Keratinocyte (primary cell): ENCODE measurements around the gene SPDYE4. TPM values are rescaled to one million over a fixed set of nuclear protein-coding genes. Genes with fewer than 3 reads are reported as not detected.

Source experiments
- DNase-seq: peaks from one replicate; pipeline ENCODE4 v3.0.0-alpha.2; 2011; ENCODE audit warnings: low read depth, missing footprints, low spot score
- FAIRE-seq: peaks from 2 replicates; lab custom pipeline; 2011; peaks lifted over from hg19 to GRCh38; lab: Jason Lieb, UNC
- H2AFZ ChIP-seq: 2 replicates; pipeline ENCODE4 v1.6.0; 2012; ENCODE audit warnings: low read length, control low read depth, inconsistent platforms; ENCODE audit not compliant: control insufficient read depth
- H3K27ac ChIP-seq: 2 replicates; pipeline ENCODE4 v1.5.1; 2011; ENCODE audit warnings: low read length; ENCODE audit not compliant: control insufficient read depth, insufficient read depth
- H3K27me3 ChIP-seq: 3 replicates; pipeline ENCODE4 v1.6.0; 2011; ENCODE audit warnings: low read length; ENCODE audit not compliant: control insufficient read depth, insufficient read depth; ENCODE audit errors: extremely low read depth
- H3K36me3 ChIP-seq, 2 experiments: 2 replicates in 1 of 2; 3 replicates in 1 of 2; pipeline ENCODE4 v1.5.1; 2011; ENCODE audit warnings: low read length in 2 of 2, mild to moderate bottlenecking in 1 of 2; ENCODE audit not compliant: control insufficient read depth in 2 of 2, insufficient read depth in 2 of 2; ENCODE audit errors: extremely low read depth in 1 of 2
- H3K4me1 ChIP-seq: 3 replicates; pipeline ENCODE4 v1.5.1; 2011; ENCODE audit warnings: low read length; ENCODE audit not compliant: control insufficient read depth, insufficient read depth; ENCODE audit errors: extremely low read depth
- H3K4me2 ChIP-seq: 3 replicates; pipeline ENCODE4 v1.6.0; 2011; ENCODE audit warnings: low read depth, low read length; ENCODE audit not compliant: control insufficient read depth, insufficient read depth; ENCODE audit errors: extremely low read depth
- H3K4me3 ChIP-seq, 3 experiments: fragments of 200-600 bp in 1 of 3; sonication (generic) in 1 of 3; 2 replicates in 2 of 3; 3 replicates in 1 of 3; pipeline ENCODE4 v1.5.1; 2011 to 2016; ENCODE audit warnings: low read length in 3 of 3, mild to moderate bottlenecking in 3 of 3, control low read depth in 2 of 3, inconsistent platforms in 1 of 3, low read depth in 1 of 3, mixed read lengths in 1 of 3, mixed run types in 1 of 3, moderate library complexity in 1 of 3; ENCODE audit not compliant: control insufficient read depth in 2 of 3, insufficient read depth in 2 of 3; ENCODE audit errors: extremely low read depth in 1 of 3
- H3K79me2 ChIP-seq: 2 replicates; pipeline ENCODE4 v1.6.0; 2012; ENCODE audit warnings: low read length; ENCODE audit not compliant: control insufficient read depth, insufficient read depth
- H3K9ac ChIP-seq: 3 replicates; pipeline ENCODE4 v1.6.0; 2011; ENCODE audit warnings: low read length; ENCODE audit not compliant: control insufficient read depth, insufficient read depth; ENCODE audit errors: extremely low read depth
- H3K9me1 ChIP-seq: 3 replicates; pipeline ENCODE4 v1.6.0; 2011; ENCODE audit warnings: low read length; ENCODE audit not compliant: control insufficient read depth, insufficient read depth; ENCODE audit errors: extremely low read depth
- H3K9me3 ChIP-seq: 2 replicates; pipeline ENCODE4 v1.5.1; 2012; ENCODE audit warnings: low read depth, low read length; ENCODE audit not compliant: control insufficient read depth
- H4K20me1 ChIP-seq: 3 replicates; pipeline ENCODE4 v1.6.0; 2011; ENCODE audit warnings: low read length; ENCODE audit not compliant: control insufficient read depth, insufficient read depth; ENCODE audit errors: extremely low read depth
- CTCF ChIP-seq, 3 experiments: IDR thresholded peaks in 1 of 3; conservative IDR thresholded peaks in 1 of 3; optimal IDR thresholded peaks in 1 of 3; 2 replicates in 2 of 3; 3 replicates in 1 of 3; pipeline versions ENCODE3 to v1.5.1; 2011; ENCODE audit warnings: low read length in 3 of 3, mild to moderate bottlenecking in 3 of 3, moderate library complexity in 2 of 3, control low read depth in 1 of 3, inconsistent platforms in 1 of 3; ENCODE audit not compliant: insufficient read depth in 2 of 3; ENCODE audit errors: extremely low read depth in 1 of 3
- EZH2 ChIP-seq: IDR thresholded peaks from one replicate; pipeline ENCODE4 v1.6.1; 2012; ENCODE audit warnings: inconsistent platforms, mild to moderate bottlenecking, low read length, moderate library complexity
- dilution Hi-C: fragments of 300-500 bp; cut with MboI; formaldehyde crosslinking; loops from one replicate; pipeline ENCODE4 v1.7.0; 2020; ENCODE audit warnings: low sequenced_read_pairs; ENCODE audit not compliant: extremely low pct_ligation_motif_present
- polyA plus RNA-seq, 5 experiments: library from polyadenylated mRNA; depleted of rRNA in 3 of 5; stranded (reverse) in 3 of 5; stranded (forward) in 1 of 5; unstranded in 1 of 5; fragments of >200 nt; gene quantifications; 1 replicate in 1 of 5; 2 replicates in 3 of 5; 3 replicates in 1 of 5; pipeline versions ENCODE4 v1.2.1 to v1.2.3, GENCODE V29; 2011 to 2012; ENCODE audit warnings: missing spikeins in 2 of 5, low read depth in 1 of 5, low replicate concordance in 1 of 5

The SPDYE4 gene
- polyA plus RNA-seq, 1 donor (not counting 4 experiments of a cell fraction or from before 2014, with no cell fraction given): not detected

GRCh38 chr17:8742274-8742673 is 16.1 kb downstream of the SPDYE4 start:
- no peak for FAIRE-seq

GRCh38 chr17:8741771-8742170 is 16.6 kb downstream of the SPDYE4 start:
- no peak overlapping the region for H3K9ac ChIP-seq
- H4K20me1 ChIP-seq: no peaks in the 10 kb centered on the region
- FAIRE-seq (no peak), DNase-seq (no peak)
- H2AFZ ChIP-seq: no peak overlapping the region
- TF ChIP-seq CTCF (optimal IDR thresholded peaks at IDR 0.05 in 1 of 3, IDR thresholded peaks at IDR 0.05 in 1 of 3, conservative IDR thresholded peaks at IDR 0.05 in 1 of 3; ENCODE audit: extremely low read depth in 1 of 3, insufficient read depth in 2 of 3, low read length in 3 of 3) (no peak), EZH2 (no peak)
- peaks cover 5% of the 10 kb centered on the region for H3K4me1 ChIP-seq
- dilution Hi-C loops: loop anchor here (25.0 kb wide), 1 partner anchor 104 kb away; the partner anchor contains the start of gene MYH10
- H3K79me2 ChIP-seq: no peaks in the 10 kb centered on the region
- no peaks in the 10 kb centered on the region for H3K9me1 ChIP-seq
- H3K27ac ChIP-seq: no peak overlapping the region
- peaks cover 10% of the 10 kb centered on the region for H3K27me3 ChIP-seq
- no peaks in the 10 kb centered on the region for H3K36me3 ChIP-seq
- H3K4me2 ChIP-seq: no peak overlapping the region
- H3K9me3 ChIP-seq: no peaks in the 10 kb centered on the region
- no peak overlapping the region for H3K4me3 ChIP-seq

More at GRCh38 chr17:8742274-8742673, 16.1 kb downstream of the SPDYE4 start:
- H3K9ac ChIP-seq: no peak overlapping the region
- dilution Hi-C loops: loop anchor here (25.0 kb wide), 1 partner anchor 105 kb away; the partner anchor contains the start of gene MYH10
- no peak for DNase-seq
- no peaks in the 10 kb centered on the region for H3K36me3 ChIP-seq
- no peak for TF ChIP-seq CTCF (optimal IDR thresholded peaks at IDR 0.05 in 1 of 3, IDR thresholded peaks at IDR 0.05 in 1 of 3, conservative IDR thresholded peaks at IDR 0.05 in 1 of 3; ENCODE audit: extremely low read depth in 1 of 3, insufficient read depth in 2 of 3, low read length in 3 of 3)
- no peak for TF ChIP-seq EZH2
- peaks cover 5% of the 10 kb centered on the region for H3K4me1 ChIP-seq
- H2AFZ ChIP-seq: no peak overlapping the region
- H3K4me2 ChIP-seq: no peak overlapping the region
- H3K79me2 ChIP-seq: no peaks in the 10 kb centered on the region
- no peaks in the 10 kb centered on the region for H4K20me1 ChIP-seq
- no peak overlapping the region for H3K27ac ChIP-seq
- H3K9me3 ChIP-seq: no peaks in the 10 kb centered on the region
- H3K9me1 ChIP-seq: no peaks in the 10 kb centered on the region
- H3K4me3 ChIP-seq: no peak overlapping the region
- peaks cover 10% of the 10 kb centered on the region for H3K27me3 ChIP-seq
